ENCODE measurements around the gene APC2.

The APC2 gene

DNA sequence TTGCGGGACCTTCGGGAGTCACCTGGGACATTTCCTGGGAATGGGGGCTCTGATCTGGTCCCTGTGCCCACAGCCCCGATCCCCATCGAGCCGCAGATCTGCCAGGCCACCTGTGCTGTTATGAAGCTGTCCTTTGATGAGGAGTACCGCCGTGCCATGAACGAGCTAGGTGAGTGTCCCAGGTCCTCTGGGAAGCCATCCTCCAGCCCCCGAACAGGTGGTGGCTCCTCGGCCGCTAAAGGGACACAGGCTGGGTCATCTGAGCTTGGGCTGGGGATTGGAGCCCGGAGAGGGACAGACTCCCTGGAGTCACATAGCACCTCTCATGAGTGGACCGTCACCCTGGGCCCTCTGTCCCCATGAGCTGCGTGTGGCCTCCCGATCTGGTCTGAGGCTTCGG is 8.0 kb downstream of the APC2 start:
- no peak for TF ChIP-seq CTCF (IDR thresholded peaks at IDR 0.05; ENCODE audit: control extremely low read depth, extremely low read depth, low read depth, missing control alignments)
- ChIA-PET POLR2A (interaction anchor here (0.6 kb wide), 1 partner anchor 1927 kb away, joined by 3 read pairs; no protein-coding TSS in a partner anchor), CTCF (interaction anchor here (1.3 to 3.7 kb wide), 4 partner anchors 10 to 20 kb away, joined by 3 to 22 read pairs (median 3); no protein-coding TSS in a partner anchor)
- no peak for DNase-seq (ENCODE audit: extremely low spot score)

- CTCF ChIA-PET, result interaction anchor here (3.7 kb wide), 1 partner anchor 16 kb away, joined by 22 read pairs; no protein-coding TSS in a partner anchor
- no peak for TF ChIP-seq CTCF (IDR thresholded peaks at IDR 0.05; ENCODE audit: control extremely low read depth, extremely low read depth, low read depth, missing control alignments)
- no peak for DNase-seq (ENCODE audit: extremely low spot score)
- POLR2A ChIA-PET, result interaction anchor here (0.6 kb wide), 1 partner anchor 164 kb away, joined by 3 read pairs; no protein-coding TSS in a partner anchor
Observed at GRCh38 chr19:1459479-1459878, 9.6 kb downstream of the APC2 start.

DNA sequence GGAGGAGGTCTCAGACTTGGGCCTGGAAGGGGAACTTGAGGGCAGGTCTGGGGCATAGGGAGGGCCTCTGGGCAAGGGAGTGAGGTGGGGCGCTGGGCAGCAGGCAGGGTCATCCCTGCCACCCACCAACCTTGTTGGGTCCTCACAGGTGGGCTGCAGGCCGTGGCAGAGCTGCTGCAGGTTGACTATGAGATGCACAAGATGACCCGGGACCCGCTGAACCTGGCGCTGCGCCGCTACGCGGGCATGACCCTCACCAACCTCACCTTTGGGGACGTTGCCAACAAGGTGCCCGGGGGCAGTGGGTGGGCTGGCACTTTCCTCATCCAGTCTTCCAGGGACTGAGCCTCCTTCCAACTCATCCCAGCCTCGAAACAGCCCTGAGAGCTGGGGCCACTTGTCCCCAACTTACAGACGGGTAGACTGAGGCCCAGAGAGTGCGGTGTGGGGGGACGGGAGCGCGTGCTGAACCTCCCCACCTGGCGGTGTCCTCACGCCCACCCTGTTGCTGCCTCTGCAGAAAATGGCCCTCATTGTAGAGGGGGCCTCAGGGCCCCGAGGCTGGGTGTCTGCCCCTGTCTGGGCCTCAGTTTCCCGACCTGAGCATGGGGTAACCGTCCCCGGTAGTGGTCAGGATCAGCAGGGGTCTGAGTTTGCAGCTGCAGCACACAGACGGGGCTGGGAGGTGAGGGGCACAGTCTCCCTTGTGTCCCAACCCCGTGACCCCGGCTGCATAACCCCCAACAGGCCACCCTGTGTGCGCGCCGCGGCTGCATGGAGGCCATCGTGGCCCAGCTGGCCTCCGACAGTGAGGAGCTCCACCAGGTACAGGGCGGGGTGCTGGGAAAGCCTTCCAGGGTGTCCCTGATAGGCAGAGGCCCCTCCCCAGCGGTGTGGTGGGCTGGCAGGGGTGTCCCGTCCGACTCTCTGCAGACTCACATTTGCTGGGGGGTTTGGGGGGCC is 10.4 kb downstream of the APC2 start:
- TF ChIP-seq CTCF (IDR thresholded peaks at IDR 0.05; ENCODE audit: control extremely low read depth, extremely low read depth, low read depth, missing control alignments), result no peak
- CTCF ChIA-PET, result no interaction called here
- POLR2A ChIA-PET, result no interaction called here
- no peak for DNase-seq (ENCODE audit: extremely low spot score)

DNA sequence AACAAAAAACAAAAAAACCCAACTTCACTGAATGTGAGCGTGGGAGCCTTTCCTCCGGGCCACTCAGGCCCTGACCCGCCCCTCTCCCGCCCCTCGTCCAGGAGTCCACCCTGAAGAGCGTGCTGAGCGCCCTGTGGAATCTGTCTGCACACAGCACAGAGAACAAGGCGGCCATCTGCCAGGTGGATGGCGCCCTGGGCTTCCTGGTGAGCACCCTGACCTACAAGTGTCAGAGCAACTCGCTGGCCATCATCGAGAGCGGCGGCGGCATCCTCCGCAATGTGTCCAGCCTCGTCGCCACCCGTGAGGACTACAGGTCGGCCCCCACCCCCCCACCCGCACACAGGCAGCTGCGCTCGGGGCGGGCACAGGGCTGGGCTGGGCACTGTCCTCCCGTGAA is 11.9 kb downstream of the APC2 start:
- ChIA-PET CTCF (no interaction called here), POLR2A (interaction anchor here (0.7 kb wide), 1 partner anchor 15 kb away, joined by 3 read pairs; no protein-coding TSS in a partner anchor)
- DNase-seq (ENCODE audit: extremely low spot score), result no peak
- no peak for TF ChIP-seq CTCF (IDR thresholded peaks at IDR 0.05; ENCODE audit: control extremely low read depth, extremely low read depth, low read depth, missing control alignments)

- ChIA-PET CTCF (interaction anchor here (1.7 to 2.0 kb wide), 2 partner anchors 10 to 20 kb away, joined by 6 read pairs; no protein-coding TSS in a partner anchor), POLR2A (no interaction called here)
- no peak for DNase-seq (ENCODE audit: extremely low spot score)
- peak; percentile 45 for TF ChIP-seq CTCF (IDR thresholded peaks at IDR 0.05; ENCODE audit: control extremely low read depth, extremely low read depth, low read depth, missing control alignments)
Observed at GRCh38 chr19:1465191-1466016, 15.5 kb downstream of the APC2 start.

DNA sequence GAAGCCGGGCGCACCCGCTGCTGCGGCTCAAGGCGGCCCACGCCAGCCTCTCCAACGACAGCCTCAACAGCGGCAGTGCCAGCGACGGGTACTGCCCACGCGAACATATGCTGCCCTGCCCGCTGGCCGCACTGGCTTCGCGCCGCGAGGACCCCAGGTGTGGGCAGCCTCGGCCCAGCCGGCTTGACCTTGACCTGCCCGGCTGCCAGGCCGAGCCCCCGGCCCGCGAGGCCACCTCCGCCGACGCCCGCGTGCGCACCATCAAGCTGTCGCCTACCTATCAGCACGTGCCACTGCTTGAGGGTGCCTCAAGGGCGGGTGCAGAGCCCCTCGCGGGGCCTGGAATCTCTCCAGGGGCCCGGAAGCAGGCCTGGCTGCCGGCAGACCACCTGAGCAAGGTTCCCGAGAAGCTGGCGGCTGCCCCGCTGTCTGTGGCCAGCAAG is 16.1 kb downstream of the APC2 start:
- POLR2A ChIA-PET, result no interaction called here
- TF ChIP-seq CTCF (IDR thresholded peaks at IDR 0.05; ENCODE audit: control extremely low read depth, extremely low read depth, low read depth, missing control alignments), result no peak
- DNase-seq (ENCODE audit: extremely low spot score), result no peak
- CTCF ChIA-PET, result interaction anchor here (1.2 to 2.0 kb wide), 3 partner anchors 11 to 21 kb away, joined by 3 to 6 read pairs (median 6); no protein-coding TSS in a partner anchor

Data from GM10248 (cell line).